Neuronal stem cell (in vitro differentiated cells): ENCODE results near the gene SLC24A5.

ENCODE experiments used
- DNase-seq: peaks from one replicate; pipeline ENCODE4 v3.0.0-alpha.2; 2013; ENCODE audit warnings: low spot score
- H2AFZ ChIP-seq: one replicate; pipeline ENCODE4 v1.6.1; 2013; ENCODE audit warnings: mild to moderate bottlenecking, low read length, inconsistent platforms
- H2AK5ac ChIP-seq: 2 replicates; pipeline ENCODE4 v1.6.1; 2013; ENCODE audit warnings: low read depth, mild to moderate bottlenecking, inconsistent platforms, low read length, moderate library complexity, mixed read lengths
- H2BK120ac ChIP-seq: 2 replicates; pipeline ENCODE4 v1.6.1; 2013; ENCODE audit warnings: low read depth, mild to moderate bottlenecking, inconsistent platforms, low read length, moderate library complexity, mixed read lengths
- H2BK12ac ChIP-seq: one replicate; pipeline ENCODE4 v1.6.1; 2013; ENCODE audit warnings: low read length, inconsistent platforms
- H2BK15ac ChIP-seq: 2 replicates; pipeline ENCODE4 v1.6.1; 2013; ENCODE audit warnings: mild to moderate bottlenecking, low read length, inconsistent platforms, mixed read lengths
- H2BK5ac ChIP-seq: one replicate; pipeline ENCODE4 v1.6.1; 2013; ENCODE audit warnings: inconsistent platforms, mild to moderate bottlenecking, low read length, moderate library complexity
- H3K14ac ChIP-seq: one replicate; pipeline ENCODE4 v1.6.1; 2013; ENCODE audit warnings: low read length, inconsistent platforms
- H3K18ac ChIP-seq: 2 replicates; pipeline ENCODE4 v1.6.1; 2013; ENCODE audit warnings: low read length, inconsistent platforms
- H3K23ac ChIP-seq: 2 replicates; pipeline ENCODE4 v1.6.1; 2013; ENCODE audit warnings: low read depth, mild to moderate bottlenecking, mixed read lengths, low read length, inconsistent platforms; ENCODE audit not compliant: poor library complexity
- H3K27ac ChIP-seq: replicated peaks from 3 replicates; pipeline ENCODE4 v1.5.1; 2013; ENCODE audit warnings: low read length, inconsistent platforms
- H3K27me3 ChIP-seq, 3 experiments: 2 replicates each; pipeline ENCODE4 v1.6.1; 2013; ENCODE audit warnings: low read length in 3 of 3, mild to moderate bottlenecking in 2 of 3, inconsistent platforms in 1 of 3, low read depth in 1 of 3, mixed read lengths in 1 of 3, moderate library complexity in 1 of 3; ENCODE audit not compliant: control insufficient read depth in 3 of 3, insufficient read depth in 3 of 3
- H3K36me3 ChIP-seq, 2 donors: replicated peaks in 1 of 2; 2 replicates each; pipeline ENCODE4 v1.6.1; 2013; ENCODE audit warnings: low read length in 2 of 2; ENCODE audit not compliant: control insufficient read depth in 2 of 2, insufficient read depth in 2 of 2
- H3K4ac ChIP-seq: 2 replicates; pipeline ENCODE4 v1.6.1; 2013; ENCODE audit warnings: inconsistent platforms, mild to moderate bottlenecking, low read length, moderate library complexity
- H3K4me1 ChIP-seq, 2 donors: 1 replicate in 1 of 2; 2 replicates in 1 of 2; pipeline ENCODE4 v1.6.1; 2013; ENCODE audit warnings: low read length in 2 of 2, low read depth in 1 of 2; ENCODE audit not compliant: control insufficient read depth in 2 of 2, insufficient read depth in 1 of 2
- H3K4me2 ChIP-seq: one replicate; pipeline ENCODE4 v1.6.1; 2013; ENCODE audit warnings: mild to moderate bottlenecking, low read length, inconsistent platforms; ENCODE audit not compliant: insufficient read depth, poor library complexity, severe bottlenecking
- H3K4me3 ChIP-seq, 2 donors: 2 replicates each; pipeline ENCODE4 v1.5.1; 2013; ENCODE audit warnings: low read length in 2 of 2, mild to moderate bottlenecking in 2 of 2, inconsistent platforms in 1 of 2, moderate library complexity in 1 of 2
- H3K79me1 ChIP-seq: one replicate; pipeline ENCODE4 v1.6.1; 2013; ENCODE audit warnings: low read depth, mild to moderate bottlenecking, inconsistent platforms, low read length, moderate library complexity
- H3K9ac ChIP-seq: one replicate; pipeline ENCODE4 v1.6.1; 2013; ENCODE audit warnings: mild to moderate bottlenecking, low read depth, low read length, inconsistent platforms; ENCODE audit not compliant: poor library complexity
- H3K9me3 ChIP-seq, 2 donors: replicated peaks in 1 of 2; 2 replicates each; pipeline versions ENCODE3 to v1.6.1; 2013; ENCODE audit warnings: low read length in 2 of 2, mild to moderate bottlenecking in 2 of 2, inconsistent platforms in 1 of 2, low read depth in 1 of 2, mixed read lengths in 1 of 2, moderate library complexity in 1 of 2; ENCODE audit not compliant: control insufficient read depth in 2 of 2, insufficient read depth in 1 of 2
- H4K8ac ChIP-seq: one replicate; pipeline ENCODE4 v1.6.1; 2013; ENCODE audit warnings: low read depth, mild to moderate bottlenecking, inconsistent platforms, low read length, moderate library complexity
- H4K91ac ChIP-seq: one replicate; pipeline ENCODE4 v1.6.1; 2013; ENCODE audit warnings: low read length, low read depth, mild to moderate bottlenecking, inconsistent platforms; ENCODE audit not compliant: poor library complexity
- WGBS, 2 donors: extraction: QIAGEN DNeasy Blood & Tissue Kit; methylation state at CpG; one replicate each; pipeline ENCODE4 v1.1.7; 2013; ENCODE audit warnings: missing lambda C conversion rate in 2 of 2, mixed read lengths in 1 of 2; ENCODE audit not compliant: insufficient read length in 2 of 2, insufficient replicate concordance in 1 of 2; ENCODE audit errors: extremely low coverage in 2 of 2; 5-methylcytosine and 5-hydroxymethylcytosine counted together

The SLC24A5 gene

DNA sequence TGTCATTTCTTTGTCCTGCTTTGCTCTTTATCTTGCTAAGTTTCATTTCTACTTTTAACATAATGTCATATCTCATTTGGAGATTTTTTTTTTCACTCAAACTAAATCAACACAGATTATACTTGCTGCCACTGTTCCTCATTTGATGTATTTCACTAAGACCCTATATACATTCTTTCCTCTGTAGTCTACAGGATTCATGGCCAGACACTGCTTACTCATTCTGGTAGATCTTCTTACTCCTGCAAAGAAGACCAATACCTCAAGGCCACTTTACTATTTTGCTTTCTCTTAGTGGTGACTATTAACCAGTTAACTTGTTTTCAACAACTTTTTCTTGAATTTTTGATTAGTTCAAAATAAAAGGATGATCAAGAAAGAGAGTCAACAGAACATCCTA is 26.6 kb downstream of the SLC24A5 start:
- Histone ChIP-seq H3K27me3 (no peaks in the 10 kb centered on the region), H2BK15ac (no peak overlapping the region), H2BK12ac (no peak overlapping the region), H4K91ac (no peak overlapping the region), H2BK5ac (no peak overlapping the region), H2AFZ (no peak overlapping the region), H3K4me2 (no peak overlapping the region), H3K4me1 (no peaks in the 10 kb centered on the region), H3K9ac (no peak overlapping the region), H3K4me3 (no peak overlapping the region), H2AK5ac (no peak overlapping the region), H3K27ac (no peak overlapping the region), H3K79me1 (no peaks in the 10 kb centered on the region), H3K23ac (no peak overlapping the region), H2BK120ac (no peak overlapping the region), H3K36me3 (peaks cover 8 to 96% of the 10 kb centered on the region in 2 donors), H3K9me3 (no peaks in the 10 kb centered on the region), H3K14ac (no peak overlapping the region), H3K18ac (no peak overlapping the region), H3K4ac (no peak overlapping the region), H4K8ac (no peak overlapping the region)
- no peak for DNase-seq

DNA sequence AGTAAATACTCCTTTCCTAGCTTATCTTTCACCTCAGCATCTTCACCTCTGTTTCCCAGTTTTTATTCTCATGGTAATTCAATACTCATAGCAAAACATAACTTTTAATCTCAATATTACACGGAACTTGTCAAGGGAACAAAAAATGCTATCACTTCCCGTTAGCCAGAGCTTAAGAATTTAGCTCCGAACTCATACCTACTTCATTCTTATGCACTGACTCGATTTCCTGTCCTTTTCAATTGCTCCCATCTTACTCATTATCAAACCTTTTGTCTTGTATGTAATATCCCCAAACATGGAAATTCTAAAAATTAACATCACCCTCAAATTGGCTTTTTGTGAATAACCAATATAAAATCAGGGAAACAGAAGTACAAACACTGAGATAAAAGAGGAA is 29.1 kb downstream of the SLC24A5 start:
- Histone ChIP-seq H2BK120ac (no peak overlapping the region), H4K91ac (no peak overlapping the region), H3K4me3 (no peak overlapping the region), H3K27ac (no peak overlapping the region), H3K18ac (no peak overlapping the region), H3K4me2 (no peak overlapping the region), H3K4me1 (no peaks in the 10 kb centered on the region), H3K9ac (no peak overlapping the region), H3K4ac (no peak overlapping the region), H3K23ac (no peak overlapping the region), H4K8ac (no peak overlapping the region), H3K79me1 (no peaks in the 10 kb centered on the region), H3K9me3 (no peaks in the 10 kb centered on the region), H2BK5ac (no peak overlapping the region), H2BK15ac (no peak overlapping the region), H3K36me3 (peaks cover 11 to 96% of the 10 kb centered on the region in 2 donors), H2AFZ (no peak overlapping the region), H2BK12ac (no peak overlapping the region), H2AK5ac (no peak overlapping the region), H3K14ac (no peak overlapping the region), H3K27me3 (no peaks in the 10 kb centered on the region)
- no peak for DNase-seq
- no CpG with 5 or more reads among the region's 4 CpGs for WGBS, 2 donors

DNA sequence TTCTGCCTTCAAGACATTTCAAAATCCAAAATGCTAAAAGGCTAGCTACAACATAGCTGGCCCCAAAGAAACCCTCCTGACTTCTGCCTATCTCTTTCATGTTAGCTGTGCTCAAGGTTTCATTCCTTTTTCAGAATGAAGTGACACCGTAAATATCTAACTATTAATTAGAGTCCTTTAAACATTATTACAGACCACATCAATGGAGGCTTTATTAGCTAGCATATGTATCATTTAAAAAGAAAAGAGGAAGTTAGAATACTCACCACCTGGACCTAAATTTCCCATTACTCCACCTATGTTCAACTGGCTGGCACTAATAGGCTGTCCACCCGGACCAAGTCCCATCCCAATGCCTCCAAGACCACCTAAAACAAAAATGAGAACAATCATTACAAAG is 32.7 kb downstream of the SLC24A5 start:
- Histone ChIP-seq H3K27me3 (no peaks in the 10 kb centered on the region), H2AFZ (no peak overlapping the region), H2BK120ac (no peak overlapping the region), H3K9ac (no peak overlapping the region), H2BK5ac (no peak overlapping the region), H3K9me3 (no peaks in the 10 kb centered on the region), H4K8ac (no peak overlapping the region), H3K23ac (no peak overlapping the region), H3K4me2 (no peak overlapping the region), H3K18ac (no peak overlapping the region), H2BK15ac (no peak overlapping the region), H3K4me3 (no peak overlapping the region), H3K36me3 (peaks cover 10 to 88% of the 10 kb centered on the region in 2 donors), H3K4me1 (no peaks in the 10 kb centered on the region), H2BK12ac (no peak overlapping the region), H3K14ac (no peak overlapping the region), H3K4ac (no peak overlapping the region), H3K27ac (no peak overlapping the region), H4K91ac (no peak overlapping the region), H2AK5ac (no peak overlapping the region), H3K79me1 (no peaks in the 10 kb centered on the region)
- no peak for DNase-seq
- no CpG with 5 or more reads among the region's 2 CpGs for WGBS, 2 donors

DNA sequence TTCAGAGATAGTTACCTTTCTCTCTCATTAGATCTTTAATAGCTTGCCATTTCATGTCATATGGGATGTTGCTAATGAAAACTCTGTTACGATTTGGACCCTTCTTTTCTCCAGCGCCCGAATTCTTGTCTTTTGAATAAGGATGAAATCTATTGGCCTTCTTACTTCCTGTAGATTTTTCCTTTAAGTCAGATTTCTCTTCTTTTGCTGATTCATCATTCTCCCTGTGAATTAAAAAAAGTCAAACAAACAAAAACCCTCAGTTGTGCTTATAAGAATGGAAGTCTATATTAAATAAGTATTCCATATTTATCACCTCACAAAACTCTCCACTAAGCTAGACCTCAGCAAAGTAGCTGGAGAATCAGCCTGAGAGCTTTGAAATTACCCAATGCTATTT is 47.8 kb downstream of the SLC24A5 start:
- Histone ChIP-seq H3K9ac (no peak overlapping the region), H2BK15ac (no peak overlapping the region), H3K4me2 (no peak overlapping the region), H3K4ac (no peak overlapping the region), H3K4me1 (peaks cover 0 to 1% of the 10 kb centered on the region in 2 donors), H3K36me3 (peaks cover 0 to 57% of the 10 kb centered on the region in 2 donors), H2BK5ac (no peak overlapping the region), H3K18ac (no peak overlapping the region), H3K79me1 (no peaks in the 10 kb centered on the region), H4K8ac (no peak overlapping the region), H3K9me3 (peaks cover 0 to 16% of the 10 kb centered on the region in 2 donors), H2AFZ (no peak overlapping the region), H3K23ac (no peak overlapping the region), H3K27ac (no peak overlapping the region), H3K14ac (no peak overlapping the region), H2BK12ac (no peak overlapping the region), H2BK120ac (no peak overlapping the region), H2AK5ac (no peak overlapping the region), H3K4me3 (no peak overlapping the region), H3K27me3 (no peaks in the 10 kb centered on the region), H4K91ac (no peak overlapping the region)
- no peak for DNase-seq
- no CpG with 5 or more reads among the region's 3 CpGs for WGBS, 2 donors
